ENCODE data around the gene TTBK2.

- no peak for TF ChIP-seq POLR2A (IDR thresholded peaks at IDR 0.05)
- TF ChIP-seq, protein P1, sequence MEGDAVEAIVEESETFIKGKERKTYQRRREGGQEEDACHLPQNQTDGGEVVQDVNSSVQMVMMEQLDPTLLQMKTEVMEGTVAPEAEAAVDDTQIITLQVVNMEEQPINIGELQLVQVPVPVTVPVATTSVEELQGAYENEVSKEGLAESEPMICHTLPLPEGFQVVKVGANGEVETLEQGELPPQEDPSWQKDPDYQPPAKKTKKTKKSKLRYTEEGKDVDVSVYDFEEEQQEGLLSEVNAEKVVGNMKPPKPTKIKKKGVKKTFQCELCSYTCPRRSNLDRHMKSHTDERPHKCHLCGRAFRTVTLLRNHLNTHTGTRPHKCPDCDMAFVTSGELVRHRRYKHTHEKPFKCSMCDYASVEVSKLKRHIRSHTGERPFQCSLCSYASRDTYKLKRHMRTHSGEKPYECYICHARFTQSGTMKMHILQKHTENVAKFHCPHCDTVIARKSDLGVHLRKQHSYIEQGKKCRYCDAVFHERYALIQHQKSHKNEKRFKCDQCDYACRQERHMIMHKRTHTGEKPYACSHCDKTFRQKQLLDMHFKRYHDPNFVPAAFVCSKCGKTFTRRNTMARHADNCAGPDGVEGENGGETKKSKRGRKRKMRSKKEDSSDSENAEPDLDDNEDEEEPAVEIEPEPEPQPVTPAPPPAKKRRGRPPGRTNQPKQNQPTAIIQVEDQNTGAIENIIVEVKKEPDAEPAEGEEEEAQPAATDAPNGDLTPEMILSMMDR (IDR thresholded peaks at IDR 0.05 in 8 of 11, conservative IDR thresholded peaks at IDR 0.05 in 3 of 11) = no peak
These were observed 200.5 kb downstream of the TTBK2 start for GRCh38 chr15:42720071-42720470.
